Cardiac fibroblast (primary cell): ENCODE data around the gene EIF5B.
A peak's percentile ranks its signal among the peaks of the same experiment; 100 is the strongest.

ENCODE experiments used
- DNase-seq, 2 donors: peaks; one replicate each; pipeline versions ENCODE4 v3.0.0 to v3.0.0-alpha.2; 2010; ENCODE audit warnings: low read depth in 2 of 2
- H3K4me3 ChIP-seq, 2 donors: replicated peaks in 1 of 2; 1 replicate in 1 of 2; 2 replicates in 1 of 2; pipeline ENCODE4 v1.5.1; 2011; ENCODE audit warnings: low read depth in 2 of 2, low read length in 2 of 2, mild to moderate bottlenecking in 2 of 2, moderate library complexity in 1 of 2
- CTCF ChIP-seq: IDR thresholded peaks from one replicate; pipeline ENCODE4 v1.5.1; 2011; ENCODE audit warnings: low read depth, mild to moderate bottlenecking, low read length, inconsistent platforms

The EIF5B gene

GRCh38 chr2:99448556-99448955 lies 111.4 kb downstream of the EIF5B start:
- no peak for TF ChIP-seq CTCF
- no peak overlapping the region for H3K4me3 ChIP-seq
- DNase-seq = peak; percentile 59 to 74

GRCh38 chr2:99450199-99450598 lies 113.0 kb downstream of the EIF5B start:
- H3K4me3 ChIP-seq = no peak overlapping the region
- no peak for DNase-seq
- no peak for TF ChIP-seq CTCF
